Brain microvascular endothelial cell (primary cell): Measurements from ENCODE around the gene CCDC187.

ENCODE experiments used
- DNase-seq: peaks from one replicate; pipeline ENCODE4 v3.0.0-alpha.2; 2020
- H3K27ac ChIP-seq: fragments of 250-450 bp; sonication (Bioruptor Pico); 2 replicates; pipeline ENCODE4 v1.5.1; 2020; ENCODE audit warnings: mild to moderate bottlenecking, moderate library complexity
- H3K27me3 ChIP-seq: fragments of 250-450 bp; sonication (Bioruptor Pico); replicated peaks from 2 replicates; pipeline ENCODE4 v1.5.1; 2020; ENCODE audit warnings: mild to moderate bottlenecking
- H3K36me3 ChIP-seq: fragments of 250-450 bp; sonication (Bioruptor Pico); replicated peaks from 2 replicates; pipeline ENCODE4 v1.5.1; 2020; ENCODE audit warnings: mild to moderate bottlenecking
- H3K4me3 ChIP-seq: 2 replicates; pipeline ENCODE4 v1.5.1; 2011; ENCODE audit warnings: low read depth, mild to moderate bottlenecking, control low read depth, low read length, moderate library complexity
- CTCF ChIP-seq: IDR thresholded peaks from 2 replicates; pipeline ENCODE4 v1.5.1; 2011; ENCODE audit warnings: low read depth, mild to moderate bottlenecking, moderate library complexity, low read length, control low read depth, inconsistent platforms; ENCODE audit errors: missing control alignments
- in situ Hi-C: cut with HindIII; loops from 2 replicates; pipeline ENCODE4 v1.10.0; 2017; ENCODE audit warnings: low sequenced_read_pairs, low pct_ligation_motif_present

Gene CCDC187

DNA sequence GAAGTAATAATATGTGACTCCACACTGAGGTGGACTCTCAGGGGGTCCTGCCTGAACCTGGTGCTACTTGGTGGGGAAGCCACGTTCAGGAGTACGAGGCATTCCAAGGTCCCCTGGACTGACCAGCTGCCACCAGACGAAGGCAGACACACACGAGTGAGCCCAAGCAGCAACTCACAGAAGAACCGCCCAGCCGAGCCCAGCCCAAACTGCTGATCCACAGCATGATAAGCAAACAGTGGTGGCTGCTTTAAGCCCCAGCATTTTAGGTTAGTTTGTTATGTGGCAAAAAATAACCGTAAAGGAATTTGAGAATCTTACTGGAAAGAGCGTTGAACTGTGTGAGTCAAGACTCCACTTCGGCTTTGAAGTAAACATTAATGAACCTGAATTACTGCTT lies 90.2 kb downstream of the CCDC187 start:
- Histone ChIP-seq H3K27ac (no peak overlapping the region), H3K27me3 (no peaks in the 10 kb centered on the region), H3K4me3 (no peak overlapping the region), H3K36me3 (peaks cover 12% of the 10 kb centered on the region)
- no peak for TF ChIP-seq CTCF
- in situ Hi-C loops = no loop called here
- no peak for DNase-seq

GRCh38 chr9:136212345-136212950 lies 91.4 kb downstream of the CCDC187 start:
- DNase-seq = no peak
- Histone ChIP-seq H3K36me3 (peaks cover 12% of the 10 kb centered on the region), H3K27ac (no peak overlapping the region), H3K27me3 (no peaks in the 10 kb centered on the region), H3K4me3 (no peak overlapping the region)
- in situ Hi-C loops = no loop called here
- no peak for TF ChIP-seq CTCF

DNA sequence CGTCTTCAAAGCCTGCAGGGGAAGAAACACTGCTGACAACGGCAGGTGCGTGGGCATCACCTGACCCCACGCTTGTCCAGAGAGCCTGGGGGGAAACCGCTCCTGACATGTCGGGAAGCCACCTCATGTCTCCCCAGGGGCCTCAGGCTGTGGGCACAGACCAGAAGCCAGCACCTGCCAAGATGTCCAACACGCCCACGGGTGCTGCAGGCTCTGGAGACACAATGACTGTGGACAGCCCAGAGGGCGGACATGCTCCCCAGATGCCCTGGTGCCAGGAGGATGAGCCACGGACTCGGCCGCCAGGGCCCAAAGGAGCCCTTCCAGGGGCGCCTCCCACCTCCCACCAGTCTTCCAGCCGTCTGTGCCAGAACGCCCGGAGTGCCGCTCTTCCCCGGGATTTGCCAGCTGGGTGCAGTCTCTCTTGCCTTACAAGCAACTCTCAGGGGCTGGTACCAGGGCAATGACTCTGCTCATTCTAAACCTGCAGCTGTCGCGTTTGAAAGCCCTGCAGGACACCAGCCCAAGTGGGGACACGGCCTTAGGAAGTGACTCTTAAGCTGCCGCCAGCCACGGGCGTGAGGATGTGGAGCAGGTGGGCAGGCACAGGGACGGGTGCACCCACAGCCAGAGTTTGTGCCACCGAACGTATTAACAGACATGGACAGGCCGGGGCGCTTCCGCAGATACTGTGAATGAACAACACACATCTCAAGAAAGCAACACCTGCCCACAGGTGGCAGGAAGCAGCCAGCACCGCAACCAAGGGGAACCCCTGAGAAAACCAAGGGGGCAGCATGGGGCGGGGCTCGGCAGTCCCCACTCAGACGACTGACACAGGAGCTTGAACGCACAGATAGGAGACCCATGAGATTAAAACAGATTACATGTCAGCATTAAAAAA lies 92.2 kb downstream of the CCDC187 start:
- in situ Hi-C loops = no loop called here
- Histone ChIP-seq H3K27ac (no peak overlapping the region), H3K36me3 (peaks cover 12% of the 10 kb centered on the region), H3K4me3 (no peak overlapping the region), H3K27me3 (no peaks in the 10 kb centered on the region)
- DNase-seq = no peak
- no peak for TF ChIP-seq CTCF

- in situ Hi-C loops = no loop called here
- no peak for DNase-seq
These were observed 92.9 kb downstream of the CCDC187 start for GRCh38 chr9:136211006-136211405.

DNA sequence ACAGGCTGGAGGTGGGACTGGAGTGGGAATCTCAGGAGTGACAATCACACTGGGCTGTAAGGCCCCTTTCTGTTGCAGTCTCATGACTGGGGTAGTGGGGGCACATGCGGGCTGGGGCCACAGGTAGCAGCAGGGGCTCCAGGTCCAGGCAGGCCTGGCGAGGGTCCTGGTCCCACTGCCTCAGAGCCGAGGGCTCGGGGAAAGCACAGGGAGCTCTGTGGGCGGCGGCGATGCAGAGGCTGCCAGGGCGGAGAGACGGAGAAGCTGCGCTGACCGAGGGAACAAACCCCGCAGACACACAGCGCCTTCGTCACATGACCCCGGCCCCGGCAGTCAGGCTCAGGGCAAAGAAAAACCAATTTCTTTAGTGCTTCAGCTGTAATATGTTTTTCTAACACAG lies 93.6 kb downstream of the CCDC187 start:
- DNase-seq = no peak
- Histone ChIP-seq H3K4me3 (no peak overlapping the region), H3K27ac (no peak overlapping the region), H3K36me3 (peaks cover 12% of the 10 kb centered on the region), H3K27me3 (no peaks in the 10 kb centered on the region)
- in situ Hi-C loops = no loop called here
- no peak for TF ChIP-seq CTCF

More at GRCh38 chr9:136211006-136211405, 92.9 kb downstream of the CCDC187 start:
- H3K4me3 ChIP-seq = no peak overlapping the region
- H3K27me3 ChIP-seq = no peaks in the 10 kb centered on the region
- H3K36me3 ChIP-seq = peaks cover 12% of the 10 kb centered on the region
- no peak for TF ChIP-seq CTCF
- H3K27ac ChIP-seq = no peak overlapping the region

DNA sequence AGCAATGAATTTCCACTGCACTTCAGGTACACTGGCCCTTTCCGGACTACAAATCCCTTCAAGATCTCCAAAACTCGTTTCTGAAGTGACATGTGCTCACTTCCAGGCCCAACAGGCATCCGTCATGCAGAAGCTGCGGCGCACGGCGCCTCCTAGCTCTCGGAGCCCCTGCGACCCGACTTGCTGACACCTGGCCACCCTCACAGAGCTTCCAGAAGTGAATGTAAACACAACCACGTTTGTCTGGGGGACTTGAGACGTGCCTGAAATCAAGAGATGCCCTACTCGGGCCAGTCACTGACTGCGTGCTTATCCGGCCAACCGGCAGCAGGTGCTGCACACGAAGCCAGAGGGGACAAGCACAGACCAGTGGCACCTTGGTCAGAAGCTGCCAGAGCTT lies 94.1 kb downstream of the CCDC187 start:
- TF ChIP-seq CTCF = no peak
- DNase-seq = no peak
- peaks cover 11% of the 10 kb centered on the region for H3K36me3 ChIP-seq
- H3K27me3 ChIP-seq = peaks cover 1% of the 10 kb centered on the region
- no peak overlapping the region for H3K27ac ChIP-seq
- in situ Hi-C loops = no loop called here
- no peak overlapping the region for H3K4me3 ChIP-seq
